Activated T-helper 1 cell treated with anti-CD3 and anti-CD28 coated beads, Interleukin-2, amount 50 U/mL, for 16 hours (primary cell): Measurements from ENCODE around the gene CENPV.
"Not testable (repeated sequence)": the region's sequence is repeated elsewhere in the genome, so short reads cannot be mapped to it uniquely, and the experiment has no call there.

Experiments
- DNase-seq, 2 donors: peaks; one replicate each; pipeline ENCODE4 v3.0.0-alpha.2; 2020; ENCODE audit warnings: low read depth in 1 of 2, low spot score in 1 of 2

Gene CENPV

GRCh38 chr17:16314859-16315258 lies 38.4 kb downstream of the CENPV start:
- DNase-seq: no peak

GRCh38 chr17:16314189-16314588 lies 39.1 kb downstream of the CENPV start:
- no peak for DNase-seq

GRCh38 chr17:16313139-16314090 lies 39.9 kb downstream of the CENPV start:
- DNase-seq: no peak

- DNase-seq: not testable (repeated sequence)
Measured at GRCh38 chr17:16312061-16312460, 41.2 kb downstream of the CENPV start.

DNA sequence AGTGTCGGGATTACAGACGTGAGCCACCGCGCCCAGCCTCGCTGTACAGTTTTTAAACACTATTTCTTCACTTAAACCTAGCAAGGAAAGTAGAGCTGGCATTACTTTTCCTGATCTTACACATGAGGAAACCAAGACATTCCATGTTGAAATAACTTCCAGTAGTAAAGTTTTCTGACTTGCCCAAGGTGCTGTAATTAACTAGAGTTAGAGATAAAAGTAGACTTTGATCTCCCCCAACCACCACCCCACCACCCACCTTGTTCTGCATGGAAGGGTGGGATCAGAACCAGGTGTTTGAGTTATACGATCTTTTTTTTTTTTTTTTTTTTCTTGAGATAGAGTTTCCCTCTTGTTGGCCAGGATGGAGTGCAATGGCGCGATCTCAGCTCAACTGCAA lies 47.1 kb downstream of the CENPV start:
- DNase-seq: no peak

- no peak for DNase-seq
Measured at GRCh38 chr17:16304830-16305229, 48.4 kb downstream of the CENPV start.

GRCh38 chr17:16302856-16303255 lies 50.4 kb downstream of the CENPV start:
- DNase-seq: no peak

GRCh38 chr17:16301963-16302855 lies 51.1 kb downstream of the CENPV start:
- no peak for DNase-seq

GRCh38 chr17:16300554-16300953 lies 52.7 kb downstream of the CENPV start:
- no peak for DNase-seq

- no peak for DNase-seq
Measured at GRCh38 chr17:16298140-16298662, 55.1 kb downstream of the CENPV start.

- DNase-seq: no peak
Measured at GRCh38 chr17:16297367-16298139, 55.7 kb downstream of the CENPV start.

DNA sequence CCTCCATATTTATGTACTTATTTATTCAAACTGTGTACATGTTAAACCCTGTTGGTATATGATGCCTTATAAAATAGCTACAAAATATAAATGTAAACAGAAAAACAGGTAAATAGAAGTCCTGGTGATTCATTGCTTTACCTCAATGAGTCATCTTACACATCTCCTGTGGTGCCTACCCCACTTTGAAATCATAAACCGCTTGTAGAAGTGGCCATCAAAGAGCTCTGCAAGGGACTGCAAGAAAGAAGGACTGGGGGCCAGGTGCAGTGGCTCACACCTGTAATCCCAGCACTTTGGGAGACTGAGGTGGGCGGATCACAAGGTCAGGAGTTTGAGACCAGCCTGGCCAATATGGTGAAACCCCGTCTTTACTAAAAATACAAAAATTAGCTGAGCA lies 57.2 kb downstream of the CENPV start:
- DNase-seq: not testable (repeated sequence)

GRCh38 chr17:16294560-16294959 lies 58.7 kb downstream of the CENPV start:
- DNase-seq: no peak

DNA sequence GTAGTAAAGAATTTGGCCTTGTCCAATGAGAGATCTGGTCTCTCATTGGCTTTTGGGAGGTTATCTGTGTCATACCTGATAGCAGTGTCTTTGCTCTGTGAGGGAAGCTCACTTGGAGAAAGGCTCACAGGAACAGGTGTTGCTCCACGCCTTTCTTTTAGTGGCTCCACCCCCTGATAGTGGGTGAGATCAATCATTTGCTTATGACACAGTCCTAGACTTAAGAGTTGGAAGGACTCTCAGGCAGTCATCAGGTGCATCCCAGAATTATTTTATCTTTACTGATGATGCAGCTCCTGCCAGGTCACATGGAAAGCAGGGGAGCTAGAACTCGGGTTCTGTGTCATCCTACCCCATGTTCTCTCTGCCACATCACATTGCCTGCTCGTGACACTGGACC lies 59.3 kb downstream of the CENPV start:
- no peak for DNase-seq
